ENCODE results near the gene GNA12.

GRCh38 chr7:2701424-2701823, 142.7 kb downstream of the GNA12 start:
- no peak for TF ChIP-seq HNRNPH1 (optimal IDR thresholded peaks at IDR 0.05; ENCODE audit: low read depth, low read length)
- no peak for TF ChIP-seq CEBPZ (IDR thresholded peaks at IDR 0.05; ENCODE audit: borderline replicate concordance, low read depth, low read length)
- TF ChIP-seq MAFK (IDR thresholded peaks at IDR 0.05; ENCODE audit: low read length): no peak
- no peak for TF ChIP-seq TAF1 (IDR thresholded peaks at IDR 0.05; ENCODE audit: control insufficient read depth, extremely low read depth, insufficient read depth, low read length, severe bottlenecking)
- no peak for TF ChIP-seq CHD1 (IDR thresholded peaks at IDR 0.05; ENCODE audit: low read length)
- no peak for TF ChIP-seq PHF21A (IDR thresholded peaks at IDR 0.05; ENCODE audit: borderline replicate concordance, low read depth)
- TF ChIP-seq, protein P1, sequence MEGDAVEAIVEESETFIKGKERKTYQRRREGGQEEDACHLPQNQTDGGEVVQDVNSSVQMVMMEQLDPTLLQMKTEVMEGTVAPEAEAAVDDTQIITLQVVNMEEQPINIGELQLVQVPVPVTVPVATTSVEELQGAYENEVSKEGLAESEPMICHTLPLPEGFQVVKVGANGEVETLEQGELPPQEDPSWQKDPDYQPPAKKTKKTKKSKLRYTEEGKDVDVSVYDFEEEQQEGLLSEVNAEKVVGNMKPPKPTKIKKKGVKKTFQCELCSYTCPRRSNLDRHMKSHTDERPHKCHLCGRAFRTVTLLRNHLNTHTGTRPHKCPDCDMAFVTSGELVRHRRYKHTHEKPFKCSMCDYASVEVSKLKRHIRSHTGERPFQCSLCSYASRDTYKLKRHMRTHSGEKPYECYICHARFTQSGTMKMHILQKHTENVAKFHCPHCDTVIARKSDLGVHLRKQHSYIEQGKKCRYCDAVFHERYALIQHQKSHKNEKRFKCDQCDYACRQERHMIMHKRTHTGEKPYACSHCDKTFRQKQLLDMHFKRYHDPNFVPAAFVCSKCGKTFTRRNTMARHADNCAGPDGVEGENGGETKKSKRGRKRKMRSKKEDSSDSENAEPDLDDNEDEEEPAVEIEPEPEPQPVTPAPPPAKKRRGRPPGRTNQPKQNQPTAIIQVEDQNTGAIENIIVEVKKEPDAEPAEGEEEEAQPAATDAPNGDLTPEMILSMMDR (IDR thresholded peaks at IDR 0.05 in 2 of 3, conservative IDR thresholded peaks at IDR 0.05 in 1 of 3; ENCODE audit: insufficient read depth in 2 of 3, low read depth in 1 of 3, low read length in 3 of 3): no peak

Data from K562 (cell line).